Kidney (tissue), 14 donors: ENCODE data around the gene EN1. TPM values are rescaled to one million over a fixed set of nuclear protein-coding genes. Genes with fewer than 3 reads are reported as not detected.

Experiments used
- DNase-seq, 5 donors: peaks; one replicate each; pipeline ENCODE4 v3.0.0-alpha.2; 2013 to 2020
- FAIRE-seq: peaks from 2 replicates; lab custom pipeline; 2012; peaks lifted over from hg19 to GRCh38; lab: Jason Lieb, UNC
- H3K27ac ChIP-seq, 2 donors: one replicate each; pipeline ENCODE4 v1.7.0; 2013; ENCODE audit warnings: low read depth in 2 of 2, low read length in 2 of 2, inconsistent platforms in 1 of 2
- H3K27me3 ChIP-seq: one replicate; pipeline ENCODE4 v1.7.1; 2013; ENCODE audit warnings: low read length, inconsistent platforms; ENCODE audit not compliant: control insufficient read depth, insufficient read depth
- H3K36me3 ChIP-seq, 3 donors: one replicate each; pipeline versions ENCODE4 v1.7.0 to v1.7.1; 2013; ENCODE audit warnings: low read length in 3 of 3, control low read depth in 1 of 3, inconsistent platforms in 1 of 3; ENCODE audit not compliant: insufficient read depth in 3 of 3, control insufficient read depth in 2 of 3
- H3K4me1 ChIP-seq, 3 donors: one replicate each; pipeline versions ENCODE4 v1.7.0 to v1.7.1; 2013; ENCODE audit warnings: low read length in 3 of 3, inconsistent platforms in 1 of 3, low read depth in 1 of 3; ENCODE audit not compliant: control insufficient read depth in 2 of 3, insufficient read depth in 2 of 3
- H3K4me3 ChIP-seq, 3 donors: one replicate each; pipeline versions ENCODE4 v1.7.0 to v1.8.1; 2013; ENCODE audit warnings: low read length in 3 of 3, control low read depth in 1 of 3, inconsistent platforms in 1 of 3
- H3K9ac ChIP-seq, 3 donors: one replicate each; pipeline versions ENCODE4 v1.7.0 to v1.7.1; 2013; ENCODE audit warnings: low read length in 3 of 3, control low read depth in 1 of 3, inconsistent platforms in 1 of 3
- H3K9me3 ChIP-seq, 3 donors: one replicate each; pipeline versions ENCODE4 v1.7.0 to v1.7.1; 2013; ENCODE audit warnings: low read length in 3 of 3, control low read depth in 1 of 3, inconsistent platforms in 1 of 3; ENCODE audit not compliant: control insufficient read depth in 2 of 3, insufficient read depth in 1 of 3
- CTCF ChIP-seq: IDR thresholded peaks from 3 replicates; pipeline ENCODE4 v1.5.1; 2012; ENCODE audit warnings: mild to moderate bottlenecking, moderate library complexity, borderline replicate concordance; ENCODE audit not compliant: insufficient read depth; ENCODE audit errors: extremely low read depth
- intact Hi-C: fragments of 100-400 bp; cut with DNase I; formaldehyde crosslinking; loops from one replicate; pipeline ENCODE4 v1.11.1; 2022
- polyA plus RNA-seq: library from polyadenylated mRNA; stranded (reverse); fragments of 350-450 nt; fragmentation: Illumina TruSeq; extraction: RNeasy Lipid Tissue Mini Kit (QIAGEN cat#74804); gene quantifications from one replicate; pipeline ENCODE4 v1.2.3, GENCODE V29; 2014; ENCODE audit warnings: low read depth, low replicate concordance; ENCODE audit not compliant: insufficient read depth
- total RNA-seq: library from RNA; stranded (reverse); fragmentation: NEBNext Ultra II Directional; extraction: Animal tissue kit (Norgen Biotek cat#: 25700); gene quantifications from one replicate; pipeline ENCODE4 v1.2.1, GENCODE V29; 2021
- donor health status: control.
- donor health status: control.
- donor health status: control.
- donor health status: control.
- donor health status: control.
- donor health status: DM: yes; HTN: yes; CAD: no.
- donor health status: Normal renal cell carcinoma (clear cell type).

EN1 gene
- total and polyA plus RNA-seq, 2 donors from 2014 or later = 0.16 TPM; not detected in 1

- no peak overlapping the region for H3K4me3 ChIP-seq
- H3K27ac ChIP-seq = no peak overlapping the region
- intact Hi-C loops = no loop called here
- no peaks in the 10 kb centered on the region for H3K9me3 ChIP-seq
- peaks cover 3% of the 10 kb centered on the region for H3K27me3 ChIP-seq
- no peak overlapping the region for H3K9ac ChIP-seq
- FAIRE-seq = no peak
- H3K36me3 ChIP-seq = no peaks in the 10 kb centered on the region
- TF ChIP-seq CTCF = no peak
- no peaks in the 10 kb centered on the region for H3K4me1 ChIP-seq
- DNase-seq = no peak
Measured at GRCh38 chr2:118813111-118813510, 34.3 kb downstream of the EN1 start.

- intact Hi-C loops = no loop called here
- DNase-seq = peak in 1 of 5 donors; percentile 2
Measured at GRCh38 chr2:118812552-118812951, 34.9 kb downstream of the EN1 start.

GRCh38 chr2:118811514-118812115, 35.8 kb downstream of the EN1 start:
- intact Hi-C loops = no loop called here
- no peaks in the 10 kb centered on the region for H3K4me1 ChIP-seq
- H3K4me3 ChIP-seq = no peak overlapping the region
- no peaks in the 10 kb centered on the region for H3K36me3 ChIP-seq
- H3K9me3 ChIP-seq = no peaks in the 10 kb centered on the region
- FAIRE-seq (no peak), DNase-seq (no peak)
- no peak overlapping the region for H3K9ac ChIP-seq
- no peak overlapping the region for H3K27ac ChIP-seq
- peaks cover 3% of the 10 kb centered on the region for H3K27me3 ChIP-seq
- TF ChIP-seq CTCF = no peak

More at GRCh38 chr2:118812552-118812951, 34.9 kb downstream of the EN1 start:
- Histone ChIP-seq H3K4me1 (no peaks in the 10 kb centered on the region), H3K9me3 (no peaks in the 10 kb centered on the region), H3K9ac (no peak overlapping the region), H3K36me3 (no peaks in the 10 kb centered on the region), H3K4me3 (no peak overlapping the region), H3K27me3 (peaks cover 3% of the 10 kb centered on the region), H3K27ac (no peak overlapping the region)
- no peak for FAIRE-seq
- TF ChIP-seq CTCF = no peak

GRCh38 chr2:118810766-118811165, 36.7 kb downstream of the EN1 start:
- Histone ChIP-seq H3K27ac (no peak overlapping the region), H3K4me3 (no peak overlapping the region), H3K27me3 (peaks cover 3% of the 10 kb centered on the region), H3K4me1 (no peaks in the 10 kb centered on the region), H3K36me3 (no peaks in the 10 kb centered on the region), H3K9ac (no peak overlapping the region), H3K9me3 (no peaks in the 10 kb centered on the region)
- no peak for FAIRE-seq
- intact Hi-C loops = no loop called here
- DNase-seq = peak in 1 of 5 donors; percentile 28
- no peak for TF ChIP-seq CTCF
